Esophagus (tissue), 2 donors: ENCODE measurements around the gene PIK3R6. TPM values are rescaled to one million over a fixed set of nuclear protein-coding genes. Genes with fewer than 3 reads are reported as not detected.

Experiments used
- H3K27ac ChIP-seq, 2 donors: one replicate each; pipeline ENCODE4 v1.5.1; 2013; ENCODE audit warnings: low read depth in 2 of 2, mild to moderate bottlenecking in 2 of 2, inconsistent platforms in 1 of 2, low read length in 1 of 2, moderate library complexity in 1 of 2
- H3K27me3 ChIP-seq, 2 donors: one replicate each; pipeline ENCODE4 v1.6.1; 2013; ENCODE audit warnings: low read length in 2 of 2, control low read depth in 1 of 2, mild to moderate bottlenecking in 1 of 2; ENCODE audit not compliant: insufficient read depth in 2 of 2, control insufficient read depth in 1 of 2
- H3K36me3 ChIP-seq, 2 donors: one replicate each; pipeline ENCODE4 v1.6.1; 2013; ENCODE audit warnings: low read length in 1 of 2; ENCODE audit not compliant: control insufficient read depth in 2 of 2, insufficient read depth in 2 of 2
- H3K4me1 ChIP-seq, 2 donors: one replicate each; pipeline ENCODE4 v1.6.1; 2013; ENCODE audit warnings: low read length in 1 of 2; ENCODE audit not compliant: control insufficient read depth in 2 of 2, insufficient read depth in 2 of 2
- H3K4me3 ChIP-seq, 2 donors: one replicate each; pipeline ENCODE4 v1.5.1; 2013; ENCODE audit warnings: low read length in 2 of 2, mild to moderate bottlenecking in 2 of 2, low read depth in 1 of 2, moderate library complexity in 1 of 2
- H3K9me3 ChIP-seq, 2 donors: one replicate each; pipeline ENCODE4 v1.6.1; 2013; ENCODE audit warnings: mild to moderate bottlenecking in 2 of 2, low read depth in 1 of 2, low read length in 1 of 2, moderate library complexity in 1 of 2; ENCODE audit not compliant: control insufficient read depth in 2 of 2, insufficient read depth in 1 of 2
- WGBS, 2 donors: extraction: QIAGEN DNeasy Blood & Tissue Kit; methylation state at CpG; one replicate each; pipeline ENCODE4 v1.1.7; 2013; 5-methylcytosine and 5-hydroxymethylcytosine counted together
- polyA plus RNA-seq, 2 donors: library from polyadenylated mRNA; stranded (reverse); fragments of 200-250 nt; gene quantifications; one replicate each; pipeline ENCODE4 v1.2.3, GENCODE V29; 2013
- donor health status: healthy with polysubstance abuse.
- donor health status: Bipolar disorder and iron deficiency.

Gene PIK3R6
- polyA plus RNA-seq, 2 donors, result 0.39 to 0.59 TPM

GRCh38 chr17:8832711-8833352 is 34.6 kb downstream of the PIK3R6 start:
- Histone ChIP-seq H3K4me1 (no peaks in the 10 kb centered on the region), H3K27me3 (no peaks in the 10 kb centered on the region)
- 43 to 47% methylated on average over 33 of the region's 33 CpGs for WGBS, 2 donors

GRCh38 chr17:8831234-8831849 is 36.1 kb downstream of the PIK3R6 start:
- no peak overlapping the region for H3K27ac ChIP-seq
- WGBS, 2 donors, result 82 to 83% methylated on average over 7 of the region's 7 CpGs
- H3K4me3 ChIP-seq, result no peak overlapping the region
- H3K36me3 ChIP-seq, result no peaks in the 10 kb centered on the region
- peaks cover 0 to 5% of the 10 kb centered on the region in 2 donors for H3K9me3 ChIP-seq
- H3K27me3 ChIP-seq, result no peaks in the 10 kb centered on the region
- no peaks in the 10 kb centered on the region for H3K4me1 ChIP-seq

More at GRCh38 chr17:8832711-8833352, 34.6 kb downstream of the PIK3R6 start:
- no peak overlapping the region for H3K27ac ChIP-seq
- no peaks in the 10 kb centered on the region for H3K36me3 ChIP-seq
- H3K4me3 ChIP-seq, result no peak overlapping the region
- H3K9me3 ChIP-seq, result peaks cover 0 to 5% of the 10 kb centered on the region in 2 donors

- WGBS, 2 donors, result 74 to 80% methylated on average over 10 of the region's 10 CpGs
Observed at GRCh38 chr17:8830141-8830540, 37.3 kb downstream of the PIK3R6 start.

GRCh38 chr17:8829036-8829941 is 38.2 kb downstream of the PIK3R6 start:
- H3K4me3 ChIP-seq, result no peak overlapping the region
- WGBS, 2 donors, result 86 to 92% methylated on average over 16 of the region's 16 CpGs
- H3K9me3 ChIP-seq, result peaks cover 0 to 8% of the 10 kb centered on the region in 2 donors
- H3K4me1 ChIP-seq, result no peaks in the 10 kb centered on the region
- no peaks in the 10 kb centered on the region for H3K36me3 ChIP-seq
- no peaks in the 10 kb centered on the region for H3K27me3 ChIP-seq
- no peak overlapping the region for H3K27ac ChIP-seq

More at GRCh38 chr17:8830141-8830540, 37.3 kb downstream of the PIK3R6 start:
- Histone ChIP-seq H3K27ac (no peak overlapping the region), H3K36me3 (no peaks in the 10 kb centered on the region), H3K4me1 (no peaks in the 10 kb centered on the region), H3K27me3 (no peaks in the 10 kb centered on the region), H3K9me3 (peaks cover 0 to 8% of the 10 kb centered on the region in 2 donors), H3K4me3 (no peak overlapping the region)

DNA sequence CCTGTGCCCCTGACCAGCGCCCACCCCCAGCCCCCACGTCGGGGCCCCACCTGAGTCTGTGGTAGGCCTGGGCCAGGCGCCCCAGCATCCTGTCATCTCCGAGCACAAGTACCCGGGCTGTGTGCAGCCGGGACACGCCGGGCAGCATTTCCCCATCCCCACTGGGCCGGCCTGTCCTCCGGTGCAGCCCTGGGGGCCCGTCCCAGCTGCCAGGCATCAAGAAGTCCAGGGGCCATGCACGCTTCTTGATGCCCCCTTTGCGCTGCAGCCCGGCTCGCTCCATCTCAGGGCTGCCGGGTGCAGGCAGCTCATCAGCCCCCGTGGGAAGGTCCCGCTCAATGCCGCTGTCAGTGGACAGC is 39.0 kb downstream of the PIK3R6 start:
- H3K4me3 ChIP-seq, result no peak overlapping the region
- peaks cover 0 to 8% of the 10 kb centered on the region in 2 donors for H3K9me3 ChIP-seq
- no peaks in the 10 kb centered on the region for H3K36me3 ChIP-seq
- WGBS, 2 donors, result 89 to 94% methylated on average over 20 of the region's 20 CpGs
- no peaks in the 10 kb centered on the region for H3K4me1 ChIP-seq
- H3K27ac ChIP-seq, result no peak overlapping the region
- no peaks in the 10 kb centered on the region for H3K27me3 ChIP-seq

GRCh38 chr17:8826808-8827435 is 40.6 kb downstream of the PIK3R6 start:
- no peaks in the 10 kb centered on the region for H3K36me3 ChIP-seq
- H3K4me1 ChIP-seq, result no peaks in the 10 kb centered on the region
- no peak overlapping the region for H3K4me3 ChIP-seq
- 72 to 75% methylated on average over 19 of the region's 19 CpGs for WGBS, 2 donors
- H3K27me3 ChIP-seq, result no peaks in the 10 kb centered on the region
- H3K9me3 ChIP-seq, result peaks cover 0 to 8% of the 10 kb centered on the region in 2 donors
- no peak overlapping the region for H3K27ac ChIP-seq

- Histone ChIP-seq H3K27ac (no peak overlapping the region), H3K9me3 (peaks cover 0 to 8% of the 10 kb centered on the region in 2 donors), H3K4me3 (no peak overlapping the region), H3K27me3 (no peaks in the 10 kb centered on the region), H3K4me1 (no peaks in the 10 kb centered on the region), H3K36me3 (no peaks in the 10 kb centered on the region)
- WGBS, 2 donors, result 52 to 55% methylated on average over 2 of the region's 2 CpGs
Observed at GRCh38 chr17:8825802-8826201, 41.7 kb downstream of the PIK3R6 start.

GRCh38 chr17:8823279-8823678 is 44.2 kb downstream of the PIK3R6 start:
- no peaks in the 10 kb centered on the region for H3K27me3 ChIP-seq
- H3K36me3 ChIP-seq, result no peaks in the 10 kb centered on the region
- peaks cover 0 to 3% of the 10 kb centered on the region in 2 donors for H3K9me3 ChIP-seq
- no peak overlapping the region for H3K4me3 ChIP-seq
- 93 to 94% methylated on average over 5 of the region's 5 CpGs for WGBS, 2 donors
- no peaks in the 10 kb centered on the region for H3K4me1 ChIP-seq
- no peak overlapping the region for H3K27ac ChIP-seq

- Histone ChIP-seq H3K36me3 (no peaks in the 10 kb centered on the region), H3K27ac (no peak overlapping the region), H3K4me3 (no peak overlapping the region), H3K27me3 (no peaks in the 10 kb centered on the region), H3K9me3 (peaks cover 0 to 3% of the 10 kb centered on the region in 2 donors), H3K4me1 (no peaks in the 10 kb centered on the region)
- 79 to 82% methylated on average over 5 of the region's 5 CpGs for WGBS, 2 donors
Observed at GRCh38 chr17:8822401-8823035, 45.0 kb downstream of the PIK3R6 start.
